Naive thymus-derived CD8-positive, alpha-beta T cell (primary cell): ENCODE results near the gene ZNF695. TPM values are rescaled to one million over a fixed set of nuclear protein-coding genes. Genes with fewer than 3 reads are reported as not detected.

ENCODE experiments used
- ATAC-seq, 2 donors: fragments of 150-1000 bp; cut with Tn5 transposase in 1 of 2; sonication (Bioruptor Pico), chemical (Tn5 transposase) in 1 of 2; 1 replicate in 1 of 2; 2 replicates in 1 of 2; pipeline ENCODE4 v1.10.0; 2021; ENCODE audit warnings: mild to moderate bottlenecking in 2 of 2, moderate library complexity in 2 of 2
- POLR2A ChIA-PET: fragments of 350-600 bp; sonication (Branson Sonifier 250); formaldehyde crosslinking; loops from one replicate; lab custom pipeline; 2021; ENCODE audit warnings: antibody characterized with exemption; lab: Charles Lee
- DNase-seq, 10 donors: peaks; one replicate each; pipeline versions ENCODE4 v3.0.0 to v3.0.0-alpha.2; 2020 to 2022
- H3K27ac Mint-ChIP-seq, 10 donors: one replicate each; pipeline ENCODE4 v1.8.0; 2020 to 2022; ENCODE audit warnings: mild to moderate bottlenecking in 10 of 10, mixed read lengths in 10 of 10, moderate library complexity in 4 of 10, inconsistent platforms in 1 of 10
- H3K27me3 Mint-ChIP-seq, 5 donors: one replicate each; pipeline ENCODE4 v1.8.0; 2021 to 2022; ENCODE audit warnings: mixed read lengths in 5 of 5
- H3K36me3 Mint-ChIP-seq, 3 donors: one replicate each; pipeline ENCODE4 v1.8.0; 2020 to 2022; ENCODE audit warnings: mixed read lengths in 3 of 3, mild to moderate bottlenecking in 2 of 3, inconsistent platforms in 1 of 3
- H3K4me1 Mint-ChIP-seq, 4 donors: one replicate each; pipeline ENCODE4 v1.8.0; 2021 to 2022; ENCODE audit warnings: mixed read lengths in 4 of 4
- H3K4me3 Mint-ChIP-seq, 10 donors: one replicate each; pipeline ENCODE4 v1.8.0; 2020 to 2022; ENCODE audit warnings: mild to moderate bottlenecking in 10 of 10, mixed read lengths in 10 of 10, moderate library complexity in 6 of 10, inconsistent platforms in 1 of 10
- H3K9me3 Mint-ChIP-seq, 9 donors: one replicate each; pipeline ENCODE4 v1.8.0; 2020 to 2022; ENCODE audit warnings: mixed read lengths in 9 of 9, mild to moderate bottlenecking in 3 of 9, inconsistent platforms in 1 of 9, moderate library complexity in 1 of 9
- polyA plus RNA-seq, 3 donors: library from polyadenylated mRNA; unstranded; fragments of 300-500 nt; fragmentation: Illumina TruSeq; gene quantifications; one replicate each; pipeline ENCODE4 v1.2.3, GENCODE V29; 2021
- total RNA-seq, 8 experiments: library from RNA in 2 of 8; stranded (reverse) in 2 of 8; gene quantifications; one replicate each; pipeline ENCODE4 v1.2.3 and lab custom pipeline; 2021 to 2026

The ZNF695 gene
- total and polyA plus RNA-seq, 5 experiments from 2014 or later, result not detected

DNA sequence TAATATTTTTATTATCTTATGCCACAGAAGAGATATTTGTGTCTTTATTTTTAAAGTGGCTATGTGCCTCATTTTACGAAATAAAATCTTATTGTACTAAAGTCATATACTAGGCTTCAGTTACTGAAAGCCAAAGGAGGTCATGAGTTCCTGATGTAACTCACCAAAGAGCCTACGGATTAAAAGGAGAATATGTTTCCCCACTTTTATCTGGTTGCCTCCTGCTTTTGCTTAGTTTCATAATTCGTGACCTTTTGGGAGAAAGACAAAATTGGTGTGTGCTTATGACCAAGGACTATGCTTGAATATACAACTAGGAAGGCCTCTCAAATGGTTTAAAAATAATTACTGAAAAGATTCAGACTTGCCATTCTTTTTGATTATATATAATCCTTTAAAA is 57.9 kb downstream of the ZNF695 start:
- Mint-ChIP-seq H3K9me3 (no peaks in the 10 kb centered on the region), H3K4me3 (no peak overlapping the region), H3K27me3 (no peaks in the 10 kb centered on the region), H3K4me1 (peaks cover 0 to 2% (median under 1%) of the 10 kb centered on the region in 4 donors), H3K36me3 (no peaks in the 10 kb centered on the region), H3K27ac (no peak overlapping the region)
- POLR2A ChIA-PET, result no interaction called here
- DNase-seq (no peak), ATAC-seq (no peak)

DNA sequence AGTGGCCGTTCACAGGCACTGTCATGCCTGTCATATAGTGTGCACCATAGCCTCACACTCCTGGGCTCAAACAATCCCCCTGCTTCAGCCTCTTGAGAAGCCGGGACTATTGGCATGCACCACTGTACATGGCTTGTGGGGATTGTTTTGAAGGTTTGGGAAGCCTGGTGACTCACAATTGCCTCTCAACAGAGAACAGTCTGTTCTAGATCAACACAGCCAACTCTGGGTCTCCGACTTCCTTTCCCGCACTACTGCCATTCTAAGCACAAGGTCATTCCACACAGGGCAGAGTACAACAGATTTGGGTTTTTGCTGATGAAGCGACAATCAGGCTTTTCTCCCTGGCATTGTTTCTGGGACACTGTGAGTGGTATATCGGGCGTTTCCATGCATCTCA is 60.6 kb downstream of the ZNF695 start:
- POLR2A ChIA-PET, result no interaction called here
- Mint-ChIP-seq H3K4me3 (no peak overlapping the region), H3K27me3 (peaks cover 0 to 1% (median 0%) of the 10 kb centered on the region in 5 donors), H3K4me1 (peaks cover 0 to 2% (median under 1%) of the 10 kb centered on the region in 4 donors), H3K36me3 (no peaks in the 10 kb centered on the region), H3K9me3 (no peaks in the 10 kb centered on the region), H3K27ac (no peak overlapping the region)
- no peak for DNase-seq
- no peak for ATAC-seq

DNA sequence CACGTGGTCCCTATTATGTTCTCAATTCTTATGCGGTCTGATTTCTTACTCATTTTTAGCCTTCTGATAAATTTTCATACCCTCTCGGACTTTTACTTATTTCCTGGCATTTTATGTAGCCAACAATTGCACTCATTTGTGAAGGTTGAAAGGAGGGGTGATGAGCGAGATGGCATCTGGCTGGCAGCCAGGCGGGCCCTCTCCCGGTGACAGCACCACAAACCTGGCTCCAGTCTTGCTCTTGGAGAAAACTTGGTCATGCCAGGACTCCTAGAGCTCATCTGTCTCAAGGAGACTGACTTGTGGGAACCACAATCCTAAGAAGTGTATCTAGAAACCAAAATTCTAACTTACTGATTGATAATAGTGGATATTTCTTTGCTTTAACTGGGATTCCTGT is 61.5 kb downstream of the ZNF695 start:
- DNase-seq (no peak), ATAC-seq (no peak)
- H3K4me3 Mint-ChIP-seq, result no peak overlapping the region
- H3K9me3 Mint-ChIP-seq, result no peaks in the 10 kb centered on the region
- H3K27me3 Mint-ChIP-seq, result peaks cover 0 to 1% (median 0%) of the 10 kb centered on the region in 5 donors
- H3K27ac Mint-ChIP-seq, result no peak overlapping the region
- H3K36me3 Mint-ChIP-seq, result no peaks in the 10 kb centered on the region
- POLR2A ChIA-PET, result interaction anchor here (1.6 kb wide), 1 partner anchor 14 kb away, joined by 3 read pairs; the partner anchor contains the start of gene AHCTF1
- peaks cover 0 to 2% (median under 1%) of the 10 kb centered on the region in 4 donors for H3K4me1 Mint-ChIP-seq

Other genes with a start within 250 kb of the ZNF695 start
- 10 to 100 TPM; 67.4 to 69.5 TPM for gene AHCTF1, start 76.1 kb downstream of the ZNF695 start, total RNA-seq
- 10 to 100 TPM; 12.4 to 20.2 (median 14.3) TPM for gene AHCTF1, start 76.1 kb downstream of the ZNF695 start, polyA plus RNA-seq
- gene ZNF670, start 70.8 kb upstream of the ZNF695 start, total RNA-seq, result 1 to 10 TPM; 1.9 to 2.5 TPM
- 1 to 10 TPM in 2 of 3 donors, under 1 TPM in 1; 0.42 to 1.4 (median 1.2) TPM for gene ZNF670, start 70.8 kb upstream of the ZNF695 start, polyA plus RNA-seq
- 10 to 100 TPM; 18.3 to 24.4 TPM for gene ZNF669, start 96.3 kb upstream of the ZNF695 start, total RNA-seq
- 10 to 100 TPM; 10.9 to 29.7 (median 18.2) TPM for gene ZNF669, start 96.3 kb upstream of the ZNF695 start, polyA plus RNA-seq
- 10 to 100 TPM; 28.1 to 30.8 TPM for gene ZNF124, start 164.0 kb upstream of the ZNF695 start, total RNA-seq
- 1 to 10 TPM; 3.7 to 6.5 (median 6.1) TPM for gene ZNF124, start 164.0 kb upstream of the ZNF695 start, polyA plus RNA-seq
- not detected for gene VN1R5, start 248.0 kb upstream of the ZNF695 start, total RNA-seq
- not detected for gene VN1R5, start 248.0 kb upstream of the ZNF695 start, polyA plus RNA-seq